Measurements from ENCODE around the gene POU6F2. TPM values are rescaled to one million over a fixed set of nuclear protein-coding genes. Genes with fewer than 3 reads are reported as not detected.

POU6F2 gene
- total RNA-seq, 1 experiment from 2014 or later: 1.4 TPM

DNA sequence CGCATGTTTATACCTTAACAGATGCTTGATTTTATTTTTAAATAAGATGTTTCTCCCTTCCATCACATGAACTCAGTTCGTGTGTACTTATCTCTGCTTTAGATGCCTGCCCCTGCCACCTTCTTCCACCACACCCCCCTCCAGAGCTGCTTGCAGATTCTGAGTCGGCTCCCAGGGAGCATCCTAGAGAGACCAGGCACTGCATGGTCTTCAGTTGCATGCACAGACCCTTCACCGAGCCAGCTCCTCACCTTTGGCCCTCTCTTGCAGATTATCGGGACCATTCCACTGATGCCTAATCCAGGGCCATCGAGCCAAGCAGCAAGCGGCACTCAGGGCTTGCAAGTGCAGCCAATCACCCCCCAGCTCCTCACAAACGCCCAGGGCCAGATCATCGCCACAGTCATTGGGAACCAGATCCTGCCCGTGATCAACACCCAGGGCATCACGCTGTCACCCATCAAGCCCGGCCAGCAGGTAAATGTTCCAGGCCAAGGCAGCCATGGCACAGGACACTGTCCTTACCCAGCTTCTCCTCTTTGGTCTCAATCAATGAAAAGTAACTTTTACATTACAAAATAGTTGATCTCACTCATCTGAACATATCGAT lies 455.2 kb downstream of the POU6F2 start:
- DNase-seq (ENCODE audit: low read depth): no peak

GRCh38 chr7:39433550-39433949 lies 455.8 kb downstream of the POU6F2 start:
- no peak for DNase-seq (ENCODE audit: low read depth)

GRCh38 chr7:39434012-39434411 lies 456.3 kb downstream of the POU6F2 start:
- DNase-seq (ENCODE audit: low read depth): no peak

GRCh38 chr7:39446546-39446945 lies 468.8 kb downstream of the POU6F2 start:
- DNase-seq (ENCODE audit: low read depth): peak; percentile 64

DNA sequence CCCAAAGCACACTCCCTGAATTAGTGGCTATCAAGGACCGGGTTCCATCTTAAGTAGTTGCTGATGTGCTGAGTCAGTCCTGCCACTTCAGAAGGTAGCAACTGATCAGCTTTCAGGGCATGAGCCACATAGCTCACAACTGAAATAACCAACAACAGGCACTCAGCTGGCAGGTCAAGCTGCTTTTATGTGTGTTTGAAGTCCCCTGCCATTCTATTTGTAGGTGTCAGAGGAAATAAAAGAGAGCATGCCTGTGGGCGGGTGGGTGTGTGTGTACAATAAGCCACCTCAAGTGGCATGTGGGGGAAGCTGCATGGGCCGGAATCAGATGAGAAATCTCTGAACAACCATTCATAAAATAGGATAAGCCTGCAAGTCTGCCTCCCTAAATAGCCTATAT lies 474.2 kb downstream of the POU6F2 start:
- no peak for DNase-seq (ENCODE audit: low read depth)

GRCh38 chr7:39453743-39454355 lies 476.1 kb downstream of the POU6F2 start:
- DNase-seq (ENCODE audit: low read depth): peak; percentile 77

DNA sequence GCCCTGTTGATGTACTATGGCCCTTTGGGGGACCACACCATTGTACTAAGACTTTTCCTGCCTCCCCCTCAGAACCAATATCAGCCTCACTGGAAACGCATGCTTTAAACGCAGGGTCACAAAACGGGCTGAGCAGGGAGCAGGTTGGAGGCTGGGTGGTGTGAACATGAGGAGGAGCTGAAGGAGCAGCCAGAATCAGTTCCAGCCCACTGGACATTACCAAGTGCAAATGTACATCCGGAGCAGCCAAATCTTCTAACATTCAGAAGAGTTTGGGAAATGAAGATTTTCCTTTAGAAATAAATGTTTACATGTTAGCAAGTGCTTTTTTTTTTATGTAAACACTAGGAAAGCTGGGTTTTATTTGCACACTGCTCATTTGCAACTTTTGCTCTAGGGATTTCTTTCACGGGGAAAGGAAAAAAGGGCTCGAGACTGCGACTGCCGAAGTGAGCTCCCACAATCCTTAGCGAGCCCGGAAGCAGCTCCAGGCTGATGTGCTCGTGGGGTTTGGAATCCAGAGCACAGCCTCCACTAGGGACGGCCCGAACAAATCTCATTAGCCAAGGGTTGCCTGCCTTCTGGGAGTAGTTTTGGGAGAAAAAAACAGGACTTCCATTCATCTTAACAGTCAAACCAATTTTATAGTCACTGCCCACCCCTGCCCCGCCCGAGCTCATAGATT lies 480.5 kb downstream of the POU6F2 start:
- DNase-seq (ENCODE audit: low read depth): no peak

- DNase-seq (ENCODE audit: low read depth): peak; percentile 51
These were observed 481.9 kb downstream of the POU6F2 start for GRCh38 chr7:39459636-39460035.

GRCh38 chr7:39460486-39460885 lies 482.8 kb downstream of the POU6F2 start:
- DNase-seq (ENCODE audit: low read depth): no peak

GRCh38 chr7:39461263-39461820 lies 483.6 kb downstream of the POU6F2 start:
- no peak for DNase-seq (ENCODE audit: low read depth)

DNA sequence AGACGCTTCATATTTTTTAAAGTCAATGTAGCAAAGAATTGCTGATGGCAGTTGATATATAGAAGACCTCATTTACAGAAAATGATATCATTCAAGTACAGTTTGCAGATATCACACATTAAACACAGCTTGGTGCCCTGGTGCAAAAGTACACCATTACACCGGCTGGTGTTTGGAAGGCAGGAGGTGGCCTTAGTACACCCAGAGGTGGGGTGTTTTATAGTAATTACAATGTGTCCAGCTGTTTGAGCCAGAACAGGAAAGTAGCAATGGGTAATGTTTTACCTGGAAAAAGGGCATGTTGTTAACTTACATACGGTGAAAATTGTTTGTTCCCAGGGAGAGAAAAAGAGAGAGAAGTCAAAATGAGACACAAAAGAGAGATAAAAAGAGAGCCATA lies 485.5 kb downstream of the POU6F2 start:
- DNase-seq (ENCODE audit: low read depth): no peak

DNA sequence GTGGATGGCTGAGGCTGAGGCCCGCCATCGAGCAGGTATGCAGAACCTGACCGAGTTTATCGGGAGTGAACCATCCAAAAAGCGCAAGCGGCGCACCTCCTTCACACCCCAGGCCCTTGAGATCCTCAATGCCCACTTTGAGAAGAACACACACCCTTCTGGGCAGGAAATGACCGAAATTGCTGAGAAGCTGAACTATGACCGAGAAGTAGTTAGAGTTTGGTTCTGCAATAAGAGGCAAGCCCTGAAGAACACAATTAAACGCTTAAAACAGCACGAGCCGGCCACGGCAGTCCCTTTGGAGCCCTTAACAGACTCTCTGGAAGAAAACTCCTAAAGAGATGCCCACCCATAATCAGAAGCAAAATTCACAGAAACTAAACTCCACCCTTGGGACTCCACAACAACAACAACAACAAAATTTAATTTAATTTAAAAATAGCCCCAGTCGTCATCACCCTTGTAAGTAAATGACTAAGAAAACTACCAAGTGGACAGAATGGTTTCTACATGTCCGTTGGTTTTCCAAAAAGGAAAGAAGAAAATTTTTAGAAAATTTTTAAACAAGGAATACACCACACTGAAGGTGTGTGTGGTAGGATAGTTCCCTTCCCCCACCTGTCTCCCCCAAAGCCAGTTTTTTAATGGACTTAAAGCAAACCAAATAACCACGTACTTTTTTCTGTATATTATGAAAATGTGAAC lies 486.8 kb downstream of the POU6F2 start:
- DNase-seq (ENCODE audit: low read depth): no peak

- peak; percentile 85 for DNase-seq (ENCODE audit: low read depth)
These were observed 487.6 kb downstream of the POU6F2 start for GRCh38 chr7:39465055-39465929.

DNA sequence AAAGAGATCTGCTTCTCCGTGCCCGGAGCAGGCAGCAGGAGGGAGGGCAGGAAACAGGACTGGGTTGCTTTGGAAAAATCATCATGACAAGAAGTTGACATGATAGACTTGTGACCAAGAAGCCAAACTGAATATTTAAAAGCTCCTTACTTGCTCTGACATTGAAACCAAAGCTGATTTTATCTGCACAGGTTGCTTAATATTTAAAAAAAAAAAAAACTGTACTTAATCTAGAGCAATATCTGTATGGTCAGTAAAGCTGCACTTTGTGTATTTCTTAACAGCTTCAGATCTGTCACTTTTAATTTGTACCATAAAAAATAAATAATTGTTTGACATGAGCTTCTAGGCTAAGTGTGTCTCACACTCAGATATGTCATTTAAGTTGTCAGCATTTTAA lies 490.6 kb downstream of the POU6F2 start:
- no peak for DNase-seq (ENCODE audit: low read depth)

- no peak for DNase-seq (ENCODE audit: low read depth)
These were observed 491.2 kb downstream of the POU6F2 start for GRCh38 chr7:39468808-39469374.

GRCh38 chr7:39480901-39481300 lies 503.2 kb downstream of the POU6F2 start:
- no peak for DNase-seq (ENCODE audit: low read depth)

GRCh38 chr7:39488467-39489393 lies 511.0 kb downstream of the POU6F2 start:
- DNase-seq (ENCODE audit: low read depth): no peak

DNA sequence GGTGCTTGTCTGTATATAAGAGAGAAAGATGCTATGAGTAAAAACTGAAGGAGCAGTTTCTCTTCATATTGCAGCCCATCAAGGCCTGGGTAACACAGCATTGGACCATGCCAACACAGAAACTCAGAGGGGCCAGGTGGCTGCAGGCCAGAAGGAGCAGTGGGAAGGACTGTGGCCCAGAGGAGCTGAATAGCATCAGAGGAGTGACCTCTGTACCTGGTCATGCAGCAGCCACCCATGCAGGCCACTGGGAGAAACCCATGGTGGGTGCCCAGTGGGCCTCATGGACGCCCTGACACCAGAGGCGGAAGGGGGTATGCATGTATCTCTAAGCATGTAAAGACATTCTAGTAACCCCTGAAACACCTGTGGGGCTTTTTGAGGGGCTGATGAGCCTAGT lies 512.6 kb downstream of the POU6F2 start:
- no peak for DNase-seq (ENCODE audit: low read depth)

DNA sequence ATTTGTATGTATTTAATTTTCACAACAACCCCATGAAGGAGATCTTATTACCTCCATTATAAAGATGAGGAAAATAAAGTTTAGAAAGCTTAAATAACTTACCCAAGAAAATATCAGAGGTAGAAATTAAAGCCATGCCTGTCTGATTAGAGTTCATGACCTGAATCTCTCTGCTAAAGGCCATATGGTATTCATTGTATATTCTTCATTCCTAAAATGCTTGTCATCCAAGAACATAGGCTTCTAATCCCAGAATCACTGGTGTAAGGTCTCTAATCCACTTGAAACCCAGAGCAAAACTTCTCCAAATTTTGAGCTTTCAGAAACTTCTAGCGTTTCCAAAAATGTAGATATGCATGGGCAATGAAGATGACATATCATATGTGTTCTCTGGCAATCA lies 516.2 kb downstream of the POU6F2 start:
- no peak for DNase-seq (ENCODE audit: low read depth)

- peak; percentile 38 for DNase-seq (ENCODE audit: low read depth)
These were observed 523.6 kb downstream of the POU6F2 start for GRCh38 chr7:39501358-39501757.

Data from Daoy (cell line).